Measurements from ENCODE around the gene TTF2. TPM values are rescaled to one million over a fixed set of nuclear protein-coding genes. Genes with fewer than 3 reads are reported as not detected.
A peak's percentile ranks its signal among the peaks of the same experiment; 100 is the strongest.

TTF2 gene
- 10 to 100 TPM in 1 of 3 donors, 1 to 10 TPM in 1, under 1 TPM in 1; 0.29 to 10.8 (median 2.8) TPM for polyA plus RNA-seq

DNA sequence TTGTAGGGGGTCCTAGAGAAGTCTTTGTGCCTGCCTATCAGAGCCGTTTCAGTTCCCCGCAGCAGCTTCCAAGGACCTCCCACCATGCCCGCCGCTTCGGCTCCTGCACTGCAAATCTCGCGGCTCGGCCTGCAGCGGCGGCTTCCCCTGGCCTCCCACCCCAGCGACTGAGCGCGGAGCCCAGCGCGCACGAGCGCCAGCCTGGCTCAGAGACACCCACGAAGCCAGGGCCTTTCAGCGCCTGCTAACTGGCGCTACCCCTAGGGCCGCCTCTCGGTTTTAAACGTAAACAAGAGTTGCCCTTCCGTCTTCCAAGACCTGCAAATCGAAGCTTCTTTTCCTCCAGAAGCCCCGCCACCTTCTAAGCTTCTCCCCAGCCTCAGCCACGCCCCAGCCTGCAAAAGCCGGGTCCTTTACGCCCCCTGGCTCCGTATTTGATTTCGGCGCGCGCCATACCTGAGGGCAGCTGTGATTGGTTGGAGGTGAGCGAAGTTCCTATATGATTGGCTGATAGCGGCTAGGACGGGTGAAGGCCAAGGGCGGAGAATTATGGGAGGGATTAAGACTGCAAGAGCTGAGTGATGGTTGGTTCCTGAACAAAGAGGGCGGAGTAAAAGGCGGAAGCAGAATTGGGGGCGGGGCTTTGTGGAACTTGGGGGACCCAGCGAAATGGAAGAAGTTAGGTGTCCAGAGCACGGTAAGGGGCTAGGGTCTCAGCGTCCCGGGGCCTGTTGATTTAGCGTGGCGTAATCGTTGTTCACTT, at the start of gene TTF2:
Gene TTF2, plus strand, starts transcription at position 649 of the 763 bp plus-strand sequence. Its CDS starts 21 bp downstream, at position 670.
- H3K4me1 Mint-ChIP-seq, result peaks cover 17 to 23% of the 10 kb centered on the region in 2 donors
- peaks cover 0 to 3% (median 2%) of the 10 kb centered on the region in 3 donors for H3K27me3 Mint-ChIP-seq (ENCODE audit: low read depth in 3 of 3)
- peaks cover 0 to 5% (median under 1%) of the 10 kb centered on the region in 3 donors for H3K36me3 Mint-ChIP-seq
- DNase-seq, result peak; percentile 97 to 98 (median 98)
- H3K9me3 Mint-ChIP-seq, result no peaks in the 10 kb centered on the region
- H3K4me3 Mint-ChIP-seq, result no peak within 1 kb of the TSS
- peak within 1 kb of the TSS in 2 of 6 donors; percentile 40 to 79 for H3K27ac Mint-ChIP-seq

DNA sequence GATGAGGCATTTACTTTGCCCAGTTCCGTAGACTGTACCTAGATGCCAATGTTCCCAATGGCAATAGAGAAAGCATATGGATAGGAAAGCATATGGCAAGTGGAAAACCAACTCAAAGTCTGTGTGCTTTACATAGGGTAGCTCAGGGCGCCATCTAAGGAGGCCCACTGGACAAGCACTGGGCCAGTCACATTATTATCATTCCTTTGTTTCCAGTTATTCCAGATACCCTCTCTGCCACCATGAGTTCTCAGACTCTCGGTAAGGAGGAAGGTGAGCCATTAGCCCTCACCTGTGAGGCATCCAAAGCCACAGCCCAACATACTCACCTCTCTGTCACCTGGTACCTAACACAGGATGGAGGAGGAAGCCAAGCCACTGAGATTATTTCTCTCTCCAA, 48.8 kb upstream of the TTF2 start:
- H3K27ac Mint-ChIP-seq, result no peak overlapping the region
- H3K4me1 Mint-ChIP-seq, result peaks cover 0 to 7% of the 10 kb centered on the region in 2 donors
- peaks cover 0 to 5% (median 4%) of the 10 kb centered on the region in 3 donors for H3K27me3 Mint-ChIP-seq (ENCODE audit: low read depth in 3 of 3)
- H3K9me3 Mint-ChIP-seq, result no peaks in the 10 kb centered on the region
- DNase-seq, result no peak
- no peaks in the 10 kb centered on the region for H3K36me3 Mint-ChIP-seq
- H3K4me3 Mint-ChIP-seq, result no peak overlapping the region

DNA sequence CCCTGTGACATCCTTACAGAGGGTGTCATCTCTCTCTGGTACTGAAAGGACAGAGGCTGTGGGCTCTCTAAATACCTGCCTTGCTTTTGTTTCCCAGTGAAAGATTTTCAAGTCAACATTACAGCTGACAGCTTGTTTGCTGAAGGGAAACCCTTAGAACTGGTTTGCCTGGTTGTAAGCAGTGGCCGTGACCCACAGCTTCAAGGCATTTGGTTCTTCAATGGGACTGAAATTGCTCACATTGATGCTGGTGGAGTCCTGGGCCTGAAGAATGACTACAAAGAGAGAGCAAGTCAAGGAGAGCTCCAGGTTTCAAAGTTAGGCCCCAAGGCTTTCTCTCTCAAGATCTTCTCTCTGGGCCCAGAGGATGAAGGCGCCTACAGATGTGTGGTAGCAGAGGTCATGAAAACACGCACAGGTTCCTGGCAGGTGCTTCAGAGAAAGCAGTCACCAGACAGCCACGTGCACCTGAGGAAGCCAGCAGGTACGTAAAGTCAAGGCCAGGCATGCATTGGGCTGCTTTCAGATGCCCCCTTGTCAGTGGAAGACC, 46.7 kb upstream of the TTF2 start:
- Mint-ChIP-seq H3K36me3 (no peaks in the 10 kb centered on the region), H3K27ac (no peak overlapping the region), H3K9me3 (no peaks in the 10 kb centered on the region), H3K27me3 (ENCODE audit: low read depth in 3 of 3) (peaks cover 0 to 7% (median 3%) of the 10 kb centered on the region in 3 donors), H3K4me3 (no peak overlapping the region), H3K4me1 (peaks cover 0 to 7% of the 10 kb centered on the region in 2 donors)
- no peak for DNase-seq

DNA sequence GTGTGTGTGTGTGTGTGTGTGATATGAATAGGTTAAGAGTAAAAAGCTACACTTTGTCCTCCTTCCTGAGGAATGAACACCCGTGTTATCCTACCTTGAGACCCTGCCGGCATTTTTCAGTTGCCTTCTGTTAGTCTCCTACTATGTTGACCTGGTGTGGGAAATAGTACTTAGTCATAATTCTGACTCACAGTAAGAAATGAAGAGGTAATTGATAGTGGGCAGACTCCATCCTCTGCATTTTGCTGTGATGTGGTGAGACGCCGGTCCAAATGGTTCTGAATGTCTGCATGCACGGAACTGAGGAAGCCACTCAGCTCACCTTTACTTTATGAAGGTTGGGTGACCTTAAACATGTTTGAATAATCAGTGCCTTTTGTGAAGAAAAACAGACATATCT, 45.9 kb upstream of the TTF2 start:
- no peaks in the 10 kb centered on the region for H3K9me3 Mint-ChIP-seq
- peaks cover 0 to 2% of the 10 kb centered on the region in 2 donors for H3K4me1 Mint-ChIP-seq
- H3K27me3 Mint-ChIP-seq (ENCODE audit: low read depth in 3 of 3), result peaks cover 0 to 4% (median 3%) of the 10 kb centered on the region in 3 donors
- no peak overlapping the region for H3K27ac Mint-ChIP-seq
- no peaks in the 10 kb centered on the region for H3K36me3 Mint-ChIP-seq
- H3K4me3 Mint-ChIP-seq, result no peak overlapping the region
- DNase-seq, result no peak

DNA sequence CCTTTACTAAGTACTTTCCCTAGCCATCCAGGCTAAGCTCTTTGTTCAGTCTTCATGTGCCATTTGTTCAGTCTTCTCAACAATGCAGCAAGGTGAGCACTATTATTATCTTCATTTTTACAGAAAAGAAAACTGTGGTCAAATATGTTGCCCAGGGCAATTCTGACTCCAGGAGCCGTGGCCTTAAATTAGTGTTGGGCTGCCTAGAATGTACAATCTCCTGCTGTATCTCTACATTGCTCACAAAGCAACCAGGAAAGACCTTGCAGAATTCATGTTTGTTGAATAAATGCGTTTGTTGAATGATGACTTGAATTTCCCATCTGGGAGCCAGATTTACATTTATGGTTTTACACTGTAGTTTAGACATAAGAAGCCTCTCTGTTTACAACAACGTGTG, 44.4 kb upstream of the TTF2 start:
- Mint-ChIP-seq H3K27ac (no peak overlapping the region), H3K36me3 (no peaks in the 10 kb centered on the region), H3K27me3 (ENCODE audit: low read depth in 3 of 3) (peaks cover 0 to 4% (median 4%) of the 10 kb centered on the region in 3 donors), H3K4me1 (no peaks in the 10 kb centered on the region), H3K9me3 (no peaks in the 10 kb centered on the region), H3K4me3 (no peak overlapping the region)
- no peak for DNase-seq

DNA sequence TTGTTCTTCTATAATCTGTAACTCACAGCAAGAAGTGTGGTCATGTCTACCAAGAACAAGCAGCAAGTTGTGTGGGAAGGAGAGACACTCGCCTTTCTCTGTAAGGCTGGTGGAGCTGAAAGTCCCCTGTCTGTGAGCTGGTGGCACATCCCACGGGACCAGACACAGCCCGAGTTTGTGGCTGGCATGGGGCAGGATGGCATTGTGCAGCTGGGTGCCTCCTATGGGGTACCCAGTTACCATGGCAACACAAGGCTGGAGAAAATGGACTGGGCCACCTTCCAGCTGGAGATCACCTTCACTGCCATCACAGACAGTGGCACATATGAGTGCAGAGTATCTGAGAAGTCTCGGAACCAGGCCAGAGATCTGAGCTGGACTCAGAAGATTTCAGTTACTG, 43.1 kb upstream of the TTF2 start:
- Mint-ChIP-seq H3K27me3 (ENCODE audit: low read depth in 3 of 3) (peaks cover 0 to 6% (median 4%) of the 10 kb centered on the region in 3 donors), H3K9me3 (no peaks in the 10 kb centered on the region), H3K36me3 (no peaks in the 10 kb centered on the region), H3K4me1 (no peaks in the 10 kb centered on the region), H3K4me3 (no peak overlapping the region), H3K27ac (no peak overlapping the region)
- DNase-seq, result no peak

DNA sequence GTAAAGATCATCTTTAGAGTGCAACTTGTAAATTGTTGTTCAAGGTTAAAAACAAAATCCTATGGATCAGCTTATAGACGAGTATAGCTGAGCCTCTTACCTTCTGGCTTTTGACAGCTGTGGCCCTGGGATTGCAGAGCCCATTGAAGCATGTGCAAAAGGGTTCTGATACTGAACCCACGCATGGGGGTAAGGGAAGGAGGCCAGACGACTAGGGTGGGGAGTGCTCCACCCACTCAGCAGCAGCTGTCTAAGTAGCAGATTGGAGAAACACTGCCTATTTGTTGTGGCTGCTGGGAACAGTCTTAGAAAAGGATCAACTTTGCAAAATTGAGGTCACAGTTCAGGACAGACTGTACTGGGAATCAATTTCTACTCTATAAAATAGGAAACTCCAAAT, 42.5 kb upstream of the TTF2 start:
- H3K36me3 Mint-ChIP-seq, result no peaks in the 10 kb centered on the region
- H3K4me3 Mint-ChIP-seq, result no peak overlapping the region
- peaks cover 0 to 6% (median 4%) of the 10 kb centered on the region in 3 donors for H3K27me3 Mint-ChIP-seq (ENCODE audit: low read depth in 3 of 3)
- no peaks in the 10 kb centered on the region for H3K9me3 Mint-ChIP-seq
- no peak for DNase-seq
- no peak overlapping the region for H3K27ac Mint-ChIP-seq
- H3K4me1 Mint-ChIP-seq, result no peaks in the 10 kb centered on the region

DNA sequence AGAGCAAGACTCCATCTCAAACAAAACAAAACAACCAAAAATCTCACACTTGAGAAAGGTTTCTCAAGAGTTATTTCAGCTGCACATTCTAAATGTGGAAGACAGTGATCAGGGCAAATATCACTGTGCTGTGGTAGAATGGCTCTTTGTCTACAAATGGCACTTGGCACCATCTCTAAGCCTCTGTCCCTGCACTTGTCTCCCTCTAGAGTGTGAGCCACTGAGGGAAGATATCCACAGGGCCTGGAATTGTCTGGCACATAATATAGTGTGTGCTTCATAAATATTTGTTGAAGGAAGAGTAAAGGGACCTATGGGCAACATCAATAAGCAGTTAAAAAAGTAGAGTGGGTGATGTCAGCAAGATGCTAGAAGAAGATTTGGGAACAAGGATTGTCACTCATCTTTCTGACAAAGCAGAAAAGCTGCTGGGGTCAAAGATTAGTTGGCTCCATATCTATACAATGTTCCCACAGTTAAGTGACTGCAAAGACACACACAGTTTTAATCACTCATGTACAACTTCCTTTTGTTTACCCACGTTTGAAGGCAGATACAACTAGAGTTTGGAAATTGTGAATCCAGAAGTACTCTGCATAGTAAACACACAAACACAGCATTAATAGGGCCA, 39.5 kb upstream of the TTF2 start:
- Mint-ChIP-seq H3K36me3 (peaks cover 0 to 3% (median 0%) of the 10 kb centered on the region in 3 donors), H3K4me3 (no peak overlapping the region), H3K27me3 (ENCODE audit: low read depth in 3 of 3) (peaks cover 0 to 7% (median 5%) of the 10 kb centered on the region in 3 donors), H3K4me1 (no peaks in the 10 kb centered on the region), H3K9me3 (no peaks in the 10 kb centered on the region), H3K27ac (no peak overlapping the region)
- no peak for DNase-seq

DNA sequence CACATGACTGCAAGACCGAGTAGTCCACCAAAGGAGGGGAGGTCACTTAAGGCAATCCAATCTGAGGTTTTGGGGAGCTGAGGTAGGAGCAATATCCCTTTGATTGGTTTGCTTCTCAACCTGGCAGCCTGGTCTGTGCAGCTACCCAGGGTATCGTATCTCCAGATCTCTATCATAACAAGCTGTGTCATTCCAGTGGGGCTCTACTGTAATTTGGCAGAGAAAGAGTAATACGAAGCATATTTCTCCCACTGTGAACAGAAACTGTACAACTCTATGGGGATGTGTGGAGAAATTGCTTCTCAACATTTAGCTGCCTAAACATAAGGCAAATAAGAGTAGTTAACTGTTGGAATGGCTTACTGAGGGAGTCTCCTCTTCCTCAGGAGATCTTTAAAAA, 38.0 kb upstream of the TTF2 start:
- no peaks in the 10 kb centered on the region for H3K9me3 Mint-ChIP-seq
- H3K4me1 Mint-ChIP-seq, result no peaks in the 10 kb centered on the region
- no peak for DNase-seq
- H3K36me3 Mint-ChIP-seq, result peaks cover 0 to 3% (median 0%) of the 10 kb centered on the region in 3 donors
- no peak overlapping the region for H3K27ac Mint-ChIP-seq
- H3K27me3 Mint-ChIP-seq (ENCODE audit: low read depth in 3 of 3), result peaks cover 0 to 7% (median 3%) of the 10 kb centered on the region in 3 donors
- no peak overlapping the region for H3K4me3 Mint-ChIP-seq

DNA sequence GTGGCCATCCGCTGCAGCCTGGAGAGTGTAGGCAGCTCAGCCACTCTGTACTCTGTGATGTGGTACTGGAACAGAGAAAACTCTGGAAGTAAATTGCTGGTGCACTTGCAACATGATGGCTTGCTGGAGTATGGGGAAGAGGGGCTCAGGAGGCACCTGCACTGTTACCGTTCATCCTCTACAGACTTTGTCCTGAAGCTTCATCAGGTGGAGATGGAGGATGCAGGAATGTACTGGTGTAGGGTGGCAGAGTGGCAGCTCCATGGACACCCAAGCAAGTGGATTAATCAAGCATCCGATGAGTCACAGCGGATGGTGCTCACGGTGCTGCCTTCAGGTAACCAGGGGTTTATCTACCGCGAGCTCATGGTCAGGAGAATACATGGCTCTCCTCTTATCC, 34.6 kb upstream of the TTF2 start:
- Mint-ChIP-seq H3K4me3 (no peak overlapping the region), H3K27me3 (ENCODE audit: low read depth in 3 of 3) (peaks cover 0 to 4% (median 2%) of the 10 kb centered on the region in 3 donors), H3K9me3 (no peaks in the 10 kb centered on the region), H3K27ac (no peak overlapping the region), H3K36me3 (peaks cover 0 to 3% (median 0%) of the 10 kb centered on the region in 3 donors), H3K4me1 (no peaks in the 10 kb centered on the region)
- DNase-seq, result no peak

DNA sequence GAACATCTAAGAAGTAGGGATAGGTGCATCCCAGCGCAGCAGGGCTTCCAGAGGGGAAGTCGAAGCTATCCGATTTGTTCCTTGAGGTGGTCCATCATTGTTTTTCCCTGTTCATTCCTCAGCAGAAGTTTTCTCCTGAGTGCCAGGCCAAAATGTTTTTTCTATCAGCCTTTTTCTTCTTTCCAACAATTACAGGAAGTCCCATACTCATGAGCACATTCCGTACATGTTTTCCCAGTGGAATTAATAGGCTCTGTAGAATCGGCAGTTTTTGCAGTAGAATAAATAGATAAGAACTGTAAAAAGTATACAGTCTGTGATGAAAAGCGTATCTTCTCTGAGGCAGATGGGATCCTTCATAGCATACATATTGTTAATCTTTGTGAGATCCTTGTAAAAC, 33.8 kb upstream of the TTF2 start:
- no peaks in the 10 kb centered on the region for H3K4me1 Mint-ChIP-seq
- no peak for DNase-seq
- H3K27me3 Mint-ChIP-seq (ENCODE audit: low read depth in 3 of 3), result peaks cover 0 to 4% (median 0%) of the 10 kb centered on the region in 3 donors
- H3K27ac Mint-ChIP-seq, result no peak overlapping the region
- no peaks in the 10 kb centered on the region for H3K9me3 Mint-ChIP-seq
- peaks cover 0 to 3% (median 0%) of the 10 kb centered on the region in 3 donors for H3K36me3 Mint-ChIP-seq
- H3K4me3 Mint-ChIP-seq, result no peak overlapping the region

DNA sequence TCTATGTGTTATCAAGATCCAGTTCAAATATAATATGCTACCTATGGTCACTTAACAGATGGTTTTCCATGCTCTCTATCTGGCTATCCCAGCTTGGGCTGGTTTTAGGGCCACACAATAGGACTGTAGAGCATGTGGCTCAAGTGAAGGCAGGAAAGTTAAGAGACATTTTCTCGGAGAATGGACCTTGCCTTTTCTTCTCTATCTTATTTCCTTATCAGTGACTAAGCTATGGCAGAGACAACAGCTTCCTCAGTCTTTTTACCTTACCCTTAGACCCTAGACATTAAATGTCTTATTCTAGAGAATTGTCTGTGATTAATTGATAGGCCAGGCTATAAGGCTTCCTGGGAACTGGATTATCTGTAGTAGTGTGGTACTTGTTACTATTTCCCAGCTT, 30.4 kb upstream of the TTF2 start:
- DNase-seq, result no peak
- Mint-ChIP-seq H3K27me3 (ENCODE audit: low read depth in 3 of 3) (peaks cover 0 to 2% (median 0%) of the 10 kb centered on the region in 3 donors), H3K4me3 (no peak overlapping the region), H3K27ac (no peak overlapping the region), H3K36me3 (peaks cover 0 to 2% (median 0%) of the 10 kb centered on the region in 3 donors), H3K4me1 (no peaks in the 10 kb centered on the region), H3K9me3 (no peaks in the 10 kb centered on the region)

DNA sequence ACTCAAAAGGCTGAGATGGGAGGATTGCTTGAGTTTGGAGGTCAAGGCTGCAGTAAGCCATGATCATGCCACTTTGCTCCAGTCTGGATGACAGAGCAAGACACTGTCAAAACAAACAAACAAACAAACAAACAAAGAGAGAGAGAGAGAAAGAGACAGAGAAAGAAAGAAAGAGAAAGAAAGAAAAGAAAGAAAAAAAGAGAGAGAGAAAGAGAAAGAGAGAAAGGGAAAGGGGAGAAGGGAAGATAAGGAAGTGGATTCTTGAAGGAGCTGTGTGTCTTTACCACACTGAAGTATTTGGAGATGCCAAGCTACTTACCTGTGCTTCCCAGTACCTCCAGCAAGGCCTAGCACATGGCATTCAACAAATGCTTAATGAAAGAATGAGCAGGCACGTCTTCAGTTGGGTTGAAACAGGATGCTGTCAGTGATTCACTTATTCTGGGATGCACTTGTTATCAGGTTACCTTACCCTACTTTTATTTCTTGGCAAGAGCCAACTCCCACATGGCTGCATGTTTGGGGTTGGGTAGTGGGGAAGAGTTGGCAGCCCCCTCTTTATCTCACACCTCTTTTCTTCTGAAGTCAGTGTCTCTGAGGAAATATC, 29.8 kb upstream of the TTF2 start:
- Mint-ChIP-seq H3K4me3 (no peak overlapping the region), H3K27me3 (ENCODE audit: low read depth in 3 of 3) (peaks cover 0 to 2% (median 1%) of the 10 kb centered on the region in 3 donors)

DNA sequence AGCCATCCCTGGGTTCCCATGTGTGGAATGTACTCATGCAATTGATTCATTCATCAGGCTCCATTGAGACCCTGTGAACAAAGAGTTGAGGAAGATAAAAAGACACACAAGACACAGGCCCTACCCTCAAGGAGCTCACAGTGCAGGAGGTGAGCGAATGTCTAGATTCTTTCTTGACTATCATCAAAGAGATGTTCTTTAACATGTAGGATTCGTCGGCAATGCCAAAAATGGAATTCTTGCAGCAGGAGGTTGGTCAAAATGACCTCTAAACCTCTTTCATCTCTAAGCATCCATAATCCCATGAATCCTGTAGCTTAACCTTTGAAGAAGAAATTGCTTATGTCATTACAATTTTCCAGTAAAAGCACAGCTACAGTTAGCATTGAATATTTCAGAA, 27.9 kb upstream of the TTF2 start:
- H3K27ac Mint-ChIP-seq, result no peak overlapping the region
- no peak overlapping the region for H3K4me3 Mint-ChIP-seq
- peaks cover 0 to 2% (median 1%) of the 10 kb centered on the region in 3 donors for H3K27me3 Mint-ChIP-seq (ENCODE audit: low read depth in 3 of 3)
- H3K4me1 Mint-ChIP-seq, result no peaks in the 10 kb centered on the region
- no peaks in the 10 kb centered on the region for H3K36me3 Mint-ChIP-seq
- H3K9me3 Mint-ChIP-seq, result no peaks in the 10 kb centered on the region
- no peak for DNase-seq

More for the DNA sequence above, 29.8 kb upstream of the TTF2 start:
- H3K27ac Mint-ChIP-seq, result no peak overlapping the region
- H3K9me3 Mint-ChIP-seq, result no peaks in the 10 kb centered on the region
- no peaks in the 10 kb centered on the region for H3K4me1 Mint-ChIP-seq
- DNase-seq, result no peak
- no peaks in the 10 kb centered on the region for H3K36me3 Mint-ChIP-seq
